Measurements from ENCODE around the gene NCKAP5.
"Not testable (repeated sequence)": the region's sequence is repeated elsewhere in the genome, so short reads cannot be mapped to it uniquely, and the experiment has no call there.

DNA sequence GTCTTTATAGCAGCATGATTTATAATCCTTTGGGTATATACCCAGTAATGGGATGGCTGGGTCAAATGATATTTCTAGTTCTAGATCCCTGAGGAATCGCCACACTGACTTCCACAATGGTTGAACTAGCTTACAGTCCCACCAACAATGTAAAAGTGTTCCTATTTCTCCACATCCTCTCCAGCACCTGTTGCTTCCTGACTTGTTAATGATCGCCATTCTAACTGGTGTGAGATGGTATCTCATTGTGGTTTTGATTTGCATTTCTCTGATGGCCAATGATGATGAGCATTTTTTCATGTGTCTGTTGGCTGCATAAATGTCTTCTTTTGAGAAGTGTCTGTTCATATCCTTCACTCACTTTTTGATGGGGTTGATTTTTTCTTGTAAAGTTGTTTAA is 868.5 kb downstream of the NCKAP5 start:
- TF ChIP-seq, protein P1, sequence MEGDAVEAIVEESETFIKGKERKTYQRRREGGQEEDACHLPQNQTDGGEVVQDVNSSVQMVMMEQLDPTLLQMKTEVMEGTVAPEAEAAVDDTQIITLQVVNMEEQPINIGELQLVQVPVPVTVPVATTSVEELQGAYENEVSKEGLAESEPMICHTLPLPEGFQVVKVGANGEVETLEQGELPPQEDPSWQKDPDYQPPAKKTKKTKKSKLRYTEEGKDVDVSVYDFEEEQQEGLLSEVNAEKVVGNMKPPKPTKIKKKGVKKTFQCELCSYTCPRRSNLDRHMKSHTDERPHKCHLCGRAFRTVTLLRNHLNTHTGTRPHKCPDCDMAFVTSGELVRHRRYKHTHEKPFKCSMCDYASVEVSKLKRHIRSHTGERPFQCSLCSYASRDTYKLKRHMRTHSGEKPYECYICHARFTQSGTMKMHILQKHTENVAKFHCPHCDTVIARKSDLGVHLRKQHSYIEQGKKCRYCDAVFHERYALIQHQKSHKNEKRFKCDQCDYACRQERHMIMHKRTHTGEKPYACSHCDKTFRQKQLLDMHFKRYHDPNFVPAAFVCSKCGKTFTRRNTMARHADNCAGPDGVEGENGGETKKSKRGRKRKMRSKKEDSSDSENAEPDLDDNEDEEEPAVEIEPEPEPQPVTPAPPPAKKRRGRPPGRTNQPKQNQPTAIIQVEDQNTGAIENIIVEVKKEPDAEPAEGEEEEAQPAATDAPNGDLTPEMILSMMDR (IDR thresholded peaks at IDR 0.05), result not testable (repeated sequence)
- TF ChIP-seq POLR2A, EP300 (IDR thresholded peaks at IDR 0.05): not testable (repeated sequence)
